GM12872 (cell line): ENCODE results near the gene TNK2.

ENCODE experiments used
- TF ChIP-seq, protein P1 (sequence below): IDR thresholded peaks from 3 replicates; pipeline ENCODE4 v1.5.1; 2011; ENCODE audit warnings: low read depth, mild to moderate bottlenecking, low read length, moderate library complexity; ENCODE audit not compliant: insufficient read depth

The TNK2 gene

DNA sequence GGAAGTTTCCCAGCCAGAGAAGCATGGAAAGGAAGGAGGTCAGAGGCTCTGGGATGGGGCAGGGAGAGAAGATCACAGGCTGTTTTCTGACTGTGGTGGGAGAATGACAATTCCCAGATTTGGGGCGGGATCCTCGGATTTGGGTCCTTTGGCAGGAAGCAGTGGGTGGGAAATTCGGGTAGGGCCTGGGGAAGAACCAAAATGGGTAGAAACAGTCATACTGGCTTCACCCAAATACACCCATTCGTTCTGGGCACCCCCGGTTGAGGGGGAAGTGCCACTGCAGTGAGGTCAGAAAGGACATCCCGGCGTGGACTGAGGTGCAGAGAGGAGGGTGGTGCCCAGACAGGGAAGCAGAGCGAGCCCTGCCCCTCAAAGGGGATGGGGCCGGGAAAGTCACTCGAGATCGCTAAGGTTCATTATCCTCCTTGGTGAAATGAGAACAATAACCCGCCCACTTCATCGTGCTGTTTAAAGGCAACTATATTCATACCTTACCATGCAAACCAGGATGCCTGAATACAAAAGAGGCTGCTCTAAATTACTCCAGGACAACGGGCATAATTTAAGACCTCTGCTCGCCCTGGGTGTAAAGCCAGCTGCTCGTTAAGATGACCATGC, 28.8 kb downstream of the TNK2 start:
- TF ChIP-seq, protein P1, sequence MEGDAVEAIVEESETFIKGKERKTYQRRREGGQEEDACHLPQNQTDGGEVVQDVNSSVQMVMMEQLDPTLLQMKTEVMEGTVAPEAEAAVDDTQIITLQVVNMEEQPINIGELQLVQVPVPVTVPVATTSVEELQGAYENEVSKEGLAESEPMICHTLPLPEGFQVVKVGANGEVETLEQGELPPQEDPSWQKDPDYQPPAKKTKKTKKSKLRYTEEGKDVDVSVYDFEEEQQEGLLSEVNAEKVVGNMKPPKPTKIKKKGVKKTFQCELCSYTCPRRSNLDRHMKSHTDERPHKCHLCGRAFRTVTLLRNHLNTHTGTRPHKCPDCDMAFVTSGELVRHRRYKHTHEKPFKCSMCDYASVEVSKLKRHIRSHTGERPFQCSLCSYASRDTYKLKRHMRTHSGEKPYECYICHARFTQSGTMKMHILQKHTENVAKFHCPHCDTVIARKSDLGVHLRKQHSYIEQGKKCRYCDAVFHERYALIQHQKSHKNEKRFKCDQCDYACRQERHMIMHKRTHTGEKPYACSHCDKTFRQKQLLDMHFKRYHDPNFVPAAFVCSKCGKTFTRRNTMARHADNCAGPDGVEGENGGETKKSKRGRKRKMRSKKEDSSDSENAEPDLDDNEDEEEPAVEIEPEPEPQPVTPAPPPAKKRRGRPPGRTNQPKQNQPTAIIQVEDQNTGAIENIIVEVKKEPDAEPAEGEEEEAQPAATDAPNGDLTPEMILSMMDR: no peak

DNA sequence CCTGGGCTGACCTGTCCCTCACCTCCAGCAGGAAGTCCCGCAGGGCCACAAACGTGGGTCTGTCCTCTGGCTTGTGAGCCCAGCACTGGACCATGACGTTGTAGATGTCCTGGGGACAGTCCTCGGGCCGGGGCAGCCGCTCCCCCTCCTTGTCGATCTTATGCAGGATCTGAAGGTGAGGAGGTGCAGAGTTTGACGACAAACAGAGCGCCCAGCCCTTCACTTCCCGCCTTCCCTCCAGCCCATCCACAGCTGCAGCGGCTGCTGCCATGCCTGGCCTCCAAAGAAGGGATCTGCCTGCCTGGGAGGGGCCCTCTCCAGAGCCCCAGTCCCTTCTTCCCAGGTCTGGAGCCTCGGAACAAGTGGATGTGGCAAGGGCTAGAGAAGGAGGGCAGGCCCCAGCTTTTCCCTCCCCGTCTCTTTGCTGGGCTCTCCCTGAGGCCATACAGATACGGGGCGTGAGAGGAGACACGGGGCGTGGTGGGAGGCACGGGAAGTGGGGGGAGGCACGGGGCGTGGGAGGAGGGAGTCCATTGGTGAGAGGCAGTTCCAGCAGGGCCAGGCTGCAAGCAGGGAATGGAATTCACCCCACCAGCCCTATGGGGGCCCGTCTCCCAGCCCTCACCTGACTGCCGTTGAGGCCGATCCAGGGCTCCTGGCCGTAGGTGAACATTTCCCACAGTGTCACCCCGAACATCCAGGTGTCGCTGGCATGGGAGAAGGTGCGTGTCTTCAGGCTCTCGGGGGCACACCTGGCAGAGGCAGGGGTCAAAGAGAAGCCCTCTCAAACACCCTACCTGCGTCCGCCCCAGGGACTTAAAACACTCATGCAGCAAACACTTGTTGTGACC, 29.7 kb downstream of the TNK2 start:
- TF ChIP-seq, protein P1: no peak

DNA sequence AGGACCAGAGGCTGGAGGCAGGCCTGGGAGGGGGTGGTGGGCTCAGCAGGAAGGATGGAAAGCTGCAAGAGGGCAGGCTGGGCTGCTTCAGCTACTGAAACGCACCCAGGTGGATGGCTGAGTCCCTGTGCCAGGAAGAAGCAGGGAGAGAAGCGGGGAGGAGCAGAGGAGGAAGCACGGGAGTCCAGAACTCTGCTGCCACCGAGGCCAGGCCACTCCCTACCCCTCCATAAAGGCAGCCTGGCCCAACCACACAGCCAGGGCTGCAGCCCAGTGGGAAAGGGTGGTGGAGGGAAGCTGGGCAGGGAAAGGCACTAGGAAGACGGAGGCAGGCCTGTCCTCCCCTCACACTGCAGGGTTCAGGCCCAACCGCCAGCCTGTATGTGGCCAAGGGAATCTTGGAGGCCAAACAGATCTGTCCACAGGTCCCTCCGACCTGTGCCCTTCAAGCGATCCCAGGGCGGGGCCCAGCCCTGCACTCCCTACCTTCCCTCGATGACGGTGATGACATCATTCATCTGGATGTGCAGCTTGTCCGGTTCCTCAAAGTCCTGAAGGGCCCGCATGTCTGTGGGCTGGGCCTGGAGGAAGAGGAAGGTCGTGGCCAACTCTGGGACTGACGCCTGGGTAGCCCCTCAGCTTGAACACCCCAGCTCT, 30.5 kb downstream of the TNK2 start:
- TF ChIP-seq, protein P1: no peak

DNA sequence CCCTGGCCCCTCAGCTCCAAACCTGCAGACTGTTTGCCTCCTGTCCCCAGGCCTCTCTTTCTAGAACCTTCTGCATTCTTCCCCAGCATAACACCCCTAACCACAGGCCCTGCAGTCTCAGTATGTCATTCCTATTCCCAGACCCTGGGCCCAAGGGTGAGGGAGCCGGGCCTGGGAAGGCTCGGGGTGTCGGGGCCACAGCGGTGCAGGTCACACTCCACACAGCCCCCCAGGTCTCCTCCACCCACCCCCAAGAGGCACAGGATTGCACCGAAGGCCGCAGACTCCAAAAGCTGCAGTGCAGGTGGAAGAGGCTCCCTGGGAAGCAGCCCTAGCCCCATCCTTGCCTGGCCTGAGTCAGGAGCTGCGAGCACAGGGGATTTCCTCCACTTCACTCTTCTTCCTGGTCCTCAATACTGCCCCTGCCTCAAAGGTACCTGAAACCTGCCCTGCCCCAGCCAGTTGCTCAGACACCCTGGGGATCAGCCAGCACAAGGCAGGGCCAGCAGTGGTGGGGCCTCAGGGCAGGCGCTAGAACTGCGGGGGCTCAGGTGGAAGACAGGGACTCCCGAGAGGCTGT, 31.1 kb downstream of the TNK2 start:
- TF ChIP-seq, protein P1: no peak

DNA sequence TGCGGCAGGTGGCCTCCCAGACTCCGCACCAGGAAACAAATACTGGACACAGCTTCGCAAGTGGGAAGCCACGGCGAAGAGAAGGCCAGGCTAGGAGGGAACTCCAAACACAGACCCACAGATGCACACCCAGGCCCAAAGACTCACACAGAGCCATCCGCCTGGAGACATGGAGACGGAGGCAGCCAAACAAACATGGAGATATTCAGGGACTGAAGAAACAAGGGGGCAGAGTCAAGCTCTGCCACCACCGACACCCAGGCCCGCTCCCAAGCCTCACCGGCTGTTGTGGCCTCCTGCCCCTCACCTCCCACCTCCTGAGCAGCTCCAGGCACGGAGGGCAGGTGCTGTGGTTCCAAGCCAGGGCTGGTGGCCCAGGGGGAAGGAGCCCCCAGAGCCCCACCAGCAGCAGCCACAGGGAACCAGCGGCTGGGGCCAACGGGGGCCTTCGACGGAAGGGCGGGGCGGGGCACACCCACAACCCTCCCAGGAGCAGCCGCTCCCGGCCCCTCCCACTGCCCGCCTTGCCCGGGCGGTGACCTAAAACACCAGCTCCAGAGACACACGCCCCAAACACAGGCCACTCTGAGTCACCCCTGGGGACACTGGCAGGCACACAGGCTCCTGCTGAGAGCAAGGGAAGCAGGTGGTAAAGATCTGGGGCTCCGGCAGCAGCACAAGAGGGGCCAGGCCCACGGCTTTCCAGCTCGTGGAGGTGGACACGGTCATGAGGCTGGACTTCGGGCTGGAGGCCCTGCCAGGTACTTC, 31.9 kb downstream of the TNK2 start:
- TF ChIP-seq, protein P1: no peak

DNA sequence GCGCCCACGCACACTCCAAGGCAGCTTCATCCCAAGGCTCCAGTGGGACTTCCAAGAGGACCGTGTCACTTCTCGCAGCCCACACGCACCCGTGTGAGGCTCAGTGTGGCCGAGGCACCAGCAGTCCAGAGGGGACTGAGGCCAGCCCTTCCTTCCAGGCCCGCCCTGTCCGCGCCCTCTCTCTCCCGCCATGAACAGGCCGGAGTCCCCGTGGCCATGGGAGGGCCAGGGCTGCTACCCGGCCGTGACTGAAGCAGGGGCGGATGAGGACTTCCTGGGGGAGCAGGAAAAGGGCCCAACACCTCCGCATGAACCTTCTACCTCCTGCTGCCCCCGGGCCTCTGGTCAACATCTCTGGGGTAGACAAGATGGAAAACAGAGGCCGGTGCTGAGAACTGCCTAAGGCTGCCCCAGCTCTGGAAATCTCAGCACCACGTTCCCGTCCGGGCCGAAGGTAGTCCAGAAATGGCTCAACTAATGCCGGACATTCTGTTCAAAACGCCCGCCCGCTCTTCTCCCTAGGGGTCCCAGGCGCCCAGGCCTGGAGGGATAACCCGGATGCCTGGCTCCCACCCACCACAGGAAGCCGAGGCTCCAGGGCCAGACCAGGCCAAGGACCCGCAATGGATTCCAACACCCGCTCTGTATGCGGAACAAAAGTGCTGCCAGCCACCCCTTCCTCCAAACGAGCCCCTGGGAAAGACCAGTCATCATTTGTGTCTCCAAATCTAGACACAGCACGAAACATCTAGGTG, 32.7 kb downstream of the TNK2 start:
- TF ChIP-seq, protein P1: no peak
